Esophagus mucosa (tissue), 1 donor: ENCODE measurements around the gene FAM83G. TPM values are rescaled to one million over a fixed set of nuclear protein-coding genes. Genes with fewer than 3 reads are reported as not detected.

Experiments used
- ATAC-seq: fragments of 200-7000 bp; cut with Tn5 transposase; one replicate; pipeline ENCODE4 v1.9.1; 2020
- total RNA-seq: library from RNA; stranded (reverse); gene quantifications from one replicate; pipeline ENCODE4 v1.2.4, GENCODE V29; 2023
- donor health status: DM: yes; HTN: yes; CAD: no.

The FAM83G gene
- total RNA-seq, 1 donor from 2014 or later = 47.0 TPM

DNA sequence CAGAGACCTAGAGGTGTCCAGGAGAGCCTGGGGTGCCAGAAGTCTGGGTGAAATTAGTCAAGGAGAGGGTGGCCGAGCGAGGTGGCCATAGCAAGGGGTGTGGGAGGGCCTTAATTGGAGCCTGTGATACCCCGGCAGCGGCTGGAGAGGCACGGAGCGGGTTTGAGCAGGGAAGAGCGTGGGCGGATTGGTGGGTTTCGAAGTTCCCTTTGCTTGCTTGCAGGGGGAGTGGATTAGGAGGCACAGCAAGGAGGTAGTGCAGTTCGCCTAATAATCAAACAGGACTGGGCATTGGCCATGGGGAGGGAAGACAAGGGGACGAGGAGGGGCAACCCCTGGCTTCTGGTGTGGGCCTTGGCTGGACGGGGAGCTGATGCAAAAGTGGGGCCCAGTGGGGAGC lies 5.4 kb upstream of the FAM83G start:
- ATAC-seq = no peak

DNA sequence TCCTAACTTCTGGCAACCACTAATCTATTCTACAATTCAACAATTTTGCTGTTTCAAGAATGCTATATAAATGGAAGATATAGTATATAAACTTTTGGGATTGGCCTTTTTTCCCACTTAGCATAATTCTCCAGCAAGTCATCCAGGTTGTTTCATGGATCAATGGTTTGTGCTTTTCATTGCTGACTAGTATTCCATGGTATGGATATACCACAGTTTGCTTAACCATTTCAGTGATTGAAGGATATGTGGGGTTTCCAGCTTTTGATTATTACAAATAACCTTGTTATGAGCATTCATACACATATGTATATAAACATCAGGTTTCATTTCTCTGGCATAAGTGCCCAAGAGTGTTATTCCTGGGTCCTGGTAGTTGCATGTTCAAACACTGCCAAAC lies 2.1 kb upstream of the FAM83G start:
- no peak for ATAC-seq

DNA sequence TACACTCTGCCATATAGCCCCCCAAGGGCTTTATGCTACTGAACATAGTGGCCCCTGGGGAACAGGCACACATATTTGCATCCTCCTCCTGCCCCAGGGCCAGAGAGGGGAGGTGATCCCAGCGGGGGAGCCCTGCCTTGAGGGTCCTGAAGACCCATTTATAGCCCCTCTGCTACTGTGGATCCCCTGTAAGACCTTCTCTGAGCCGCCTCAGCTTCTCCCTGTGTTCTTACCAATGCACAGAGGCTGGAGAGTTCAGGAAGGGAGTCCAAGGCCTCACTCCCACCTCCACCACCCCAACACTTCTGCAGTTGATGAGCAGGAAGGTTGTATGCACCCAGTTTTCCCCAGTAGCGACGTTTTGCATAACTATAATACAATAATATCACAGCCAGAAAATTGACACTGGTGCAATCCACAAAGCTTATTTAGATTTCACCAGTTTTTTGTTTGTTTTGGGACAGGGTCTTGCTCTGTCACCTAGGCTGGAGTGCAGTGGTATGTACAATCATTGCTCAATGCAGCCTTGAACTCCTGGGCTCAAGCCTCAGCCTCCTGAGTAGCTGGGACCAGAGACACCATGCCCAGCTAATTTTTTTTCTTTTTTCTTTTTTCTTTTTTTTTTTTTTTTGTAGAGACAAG lies 1.3 kb upstream of the FAM83G start:
- no peak for ATAC-seq

GRCh38 chr17:19005137-19005773 lies 691 bp upstream of the FAM83G start:
- ATAC-seq = no peak

DNA sequence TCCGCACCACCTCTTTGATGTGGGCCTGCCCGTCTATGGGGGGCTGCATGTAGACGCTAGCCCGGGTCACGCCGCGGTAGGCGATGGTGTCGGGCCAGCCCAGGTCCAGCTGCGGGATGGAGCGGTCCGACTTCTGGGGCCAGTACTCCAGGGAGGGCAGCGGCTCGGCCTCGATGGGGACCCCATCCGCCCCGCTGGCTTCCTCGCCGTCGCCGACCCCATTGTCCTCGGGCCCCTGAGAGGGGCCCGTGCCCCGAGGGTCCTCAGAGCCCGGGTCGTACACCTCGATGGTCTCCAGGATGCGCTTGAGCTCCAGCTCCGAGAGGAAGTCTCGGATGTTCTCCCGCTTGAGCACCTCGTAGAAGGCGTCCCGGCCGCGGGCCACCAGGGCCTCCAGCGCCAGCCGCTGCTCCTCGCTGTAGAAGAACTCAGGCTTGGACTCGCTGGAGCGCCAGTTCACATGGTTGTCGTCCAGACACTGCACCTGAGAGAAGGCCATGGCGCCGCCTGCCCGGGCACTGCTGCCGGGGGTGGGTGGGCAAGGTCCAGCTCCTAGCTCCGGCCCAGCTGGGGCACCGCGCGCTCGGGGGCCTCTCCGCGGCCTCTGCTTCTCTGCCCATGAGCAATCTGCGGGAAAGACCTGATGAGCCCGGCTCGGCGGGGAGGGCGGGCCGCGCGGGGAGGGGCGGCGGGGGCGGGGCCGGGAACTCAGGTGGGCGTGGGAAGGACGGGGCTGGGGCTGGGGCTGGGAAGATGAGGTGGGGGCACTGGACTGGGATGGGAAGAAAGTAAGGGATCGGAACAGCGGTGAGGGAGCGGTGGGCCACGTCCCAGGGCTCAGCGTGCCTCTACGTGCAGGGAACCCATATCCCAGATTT lies 782 bp downstream of the FAM83G start:
- ATAC-seq = peak; percentile 19

DNA sequence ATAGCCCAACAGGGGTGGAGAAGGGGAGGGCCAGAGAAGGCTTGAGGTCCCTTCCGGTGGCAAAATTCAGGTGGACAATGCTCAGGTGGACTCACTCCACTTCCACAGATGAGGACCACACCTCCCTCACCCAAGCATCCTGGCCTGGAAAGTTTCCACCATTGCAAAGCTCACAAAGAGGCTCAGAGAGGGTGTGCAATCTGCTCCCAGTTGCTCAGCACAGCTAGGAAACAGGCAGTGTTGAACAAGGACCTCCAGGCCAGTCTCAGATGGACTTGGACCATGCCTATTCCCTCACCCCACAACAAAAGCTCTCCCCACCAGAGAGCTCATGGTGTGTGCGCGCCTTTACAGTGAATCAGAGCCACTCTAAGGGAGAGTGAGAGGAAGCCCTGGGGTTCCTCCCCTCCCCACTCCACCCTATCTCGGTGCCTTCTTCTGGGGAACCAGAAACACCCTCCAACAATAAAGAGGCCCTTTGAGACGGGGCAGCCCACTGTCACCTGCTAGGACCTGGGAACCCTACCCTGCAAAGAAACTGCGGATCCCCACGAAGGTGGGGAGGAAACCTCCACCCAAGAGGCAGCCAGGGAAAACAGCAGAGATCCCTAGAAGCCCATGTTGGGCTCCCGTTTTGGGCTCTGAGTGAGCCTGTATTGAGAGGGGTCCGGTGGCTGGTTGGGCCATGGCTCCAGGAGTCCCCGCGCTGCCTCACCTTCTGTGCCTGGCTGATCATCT lies 1.6 kb downstream of the FAM83G start:
- ATAC-seq = peak; percentile 22

DNA sequence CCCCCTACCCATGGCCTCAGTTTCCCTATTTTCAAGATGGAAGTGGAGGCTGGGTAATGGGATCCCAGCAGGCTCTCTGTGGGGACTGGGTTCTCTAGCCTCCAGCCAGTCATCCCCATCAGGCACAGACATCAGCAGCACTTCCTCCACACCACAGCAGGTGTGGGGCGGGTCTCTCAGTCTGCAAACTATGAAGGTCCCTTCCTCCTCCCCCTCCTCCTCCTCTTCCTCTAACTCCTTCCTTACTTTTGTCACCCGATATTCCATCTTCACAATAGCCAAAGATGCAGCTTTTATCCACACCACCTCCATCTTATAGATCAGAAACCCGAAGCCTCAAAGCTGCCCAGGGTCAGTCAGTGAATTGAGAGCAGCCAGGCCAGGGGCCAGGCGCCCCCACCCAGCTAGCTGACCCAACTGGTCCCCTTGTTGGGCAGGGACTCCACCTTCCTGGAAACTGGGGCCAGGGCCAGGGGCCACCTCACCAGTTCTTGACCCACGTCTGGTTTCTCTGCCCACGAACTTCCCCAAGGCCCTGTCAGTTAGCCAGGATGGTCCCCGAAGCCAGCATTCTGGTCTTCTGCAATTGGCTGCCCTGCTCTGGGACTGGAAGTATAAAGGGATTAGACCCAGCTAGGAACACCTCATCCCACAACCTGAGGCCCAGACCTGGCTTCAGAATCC lies 2.5 kb downstream of the FAM83G start:
- no peak for ATAC-seq

DNA sequence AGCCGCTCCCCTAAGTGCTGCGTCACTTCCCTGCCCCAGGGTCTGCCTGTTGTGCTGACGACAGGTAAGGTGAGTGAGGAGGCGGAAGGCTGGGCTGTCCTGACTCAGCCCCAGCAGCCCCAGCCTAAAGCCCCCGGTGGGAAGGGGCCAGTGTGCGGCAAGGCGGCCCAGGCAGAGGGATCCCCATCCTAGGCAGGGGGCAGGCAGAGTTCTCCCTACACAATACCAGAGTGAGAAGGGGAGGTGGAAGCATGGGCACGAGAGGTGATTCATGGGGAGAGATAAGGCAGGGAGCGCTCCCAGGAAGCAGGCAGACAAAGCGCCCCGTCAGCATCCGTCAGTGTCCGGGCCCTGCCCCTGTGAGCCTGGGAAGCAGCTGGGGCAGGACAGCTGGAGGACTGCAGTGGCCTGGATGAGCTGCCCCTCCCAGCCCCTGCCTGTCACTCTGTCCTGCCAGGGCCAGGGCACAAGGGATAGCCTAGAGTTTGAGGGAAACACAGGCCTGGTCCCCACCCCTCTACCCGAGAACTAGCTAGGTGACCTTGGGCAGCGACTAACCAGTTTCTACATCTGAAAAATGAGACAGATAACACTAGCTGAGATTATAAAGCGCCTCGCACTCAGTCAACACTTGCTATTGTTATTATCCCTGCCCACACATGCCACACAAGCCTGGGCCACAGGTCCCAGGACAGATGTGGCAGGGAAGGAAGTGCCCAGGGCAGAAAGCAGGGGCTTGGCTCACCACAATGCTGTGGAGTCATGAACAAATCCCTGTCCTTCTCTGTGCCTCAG lies 3.8 kb downstream of the FAM83G start:
- peak; percentile 59 for ATAC-seq

GRCh38 chr17:18999911-19000310 lies 4.7 kb downstream of the FAM83G start:
- ATAC-seq = peak; percentile 22

- peak; percentile 5 for ATAC-seq
These were observed 5.2 kb downstream of the FAM83G start for GRCh38 chr17:18999394-18999793.

DNA sequence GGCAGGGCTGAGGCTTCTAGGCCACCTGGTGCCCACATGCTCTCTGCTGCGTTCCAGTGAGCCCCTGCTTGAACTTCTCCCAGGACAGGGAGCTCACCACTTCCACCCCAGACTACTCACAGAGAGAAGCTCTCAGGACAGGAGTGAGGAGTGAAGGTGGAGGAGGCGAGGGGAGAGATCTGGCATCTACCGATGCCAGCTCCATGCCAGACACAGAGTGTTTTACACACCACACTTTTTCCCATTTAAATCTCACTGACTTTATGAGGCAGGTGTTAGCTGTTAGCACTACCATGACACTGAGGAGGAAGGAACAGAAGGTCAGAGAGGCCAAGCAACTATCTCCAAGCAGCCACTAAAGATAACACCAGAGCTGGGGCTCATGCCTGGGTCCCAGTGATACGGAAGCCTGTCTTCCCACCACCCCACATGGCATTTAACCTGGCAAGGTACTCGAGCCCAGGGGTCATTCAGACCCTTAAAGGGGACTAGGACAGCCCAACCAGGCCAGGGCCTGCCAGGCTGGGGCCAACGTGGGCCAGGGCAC lies 6.8 kb downstream of the FAM83G start:
- no peak for ATAC-seq

- ATAC-seq = no peak
These were observed 8.1 kb downstream of the FAM83G start for GRCh38 chr17:18996458-18996857.

DNA sequence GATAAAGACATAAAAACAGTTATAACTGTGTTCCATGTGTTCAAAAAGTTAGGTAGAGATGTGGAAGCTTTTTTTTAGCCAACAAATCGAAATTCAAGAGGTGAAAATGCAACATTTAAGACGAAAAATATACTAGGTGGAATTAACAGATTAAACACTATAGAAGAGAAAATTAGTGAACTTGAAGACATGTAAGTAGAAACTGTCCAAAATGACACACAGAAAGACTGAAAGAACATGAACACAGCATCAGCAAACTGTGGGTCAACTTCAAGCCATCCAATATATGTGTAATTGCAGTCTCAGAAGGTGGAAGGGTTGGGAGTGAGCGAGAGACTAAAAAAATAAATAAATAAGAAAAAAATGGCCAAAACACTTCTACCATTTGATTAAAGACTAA lies 9.3 kb downstream of the FAM83G start:
- ATAC-seq = no peak

GRCh38 chr17:18994631-18995030 lies 9.9 kb downstream of the FAM83G start:
- ATAC-seq = no peak

GRCh38 chr17:18993905-18994526 lies 10.5 kb downstream of the FAM83G start:
- ATAC-seq = no peak

- ATAC-seq = peak; percentile 52
These were observed 12.0 kb downstream of the FAM83G start for GRCh38 chr17:18992454-18993130.

DNA sequence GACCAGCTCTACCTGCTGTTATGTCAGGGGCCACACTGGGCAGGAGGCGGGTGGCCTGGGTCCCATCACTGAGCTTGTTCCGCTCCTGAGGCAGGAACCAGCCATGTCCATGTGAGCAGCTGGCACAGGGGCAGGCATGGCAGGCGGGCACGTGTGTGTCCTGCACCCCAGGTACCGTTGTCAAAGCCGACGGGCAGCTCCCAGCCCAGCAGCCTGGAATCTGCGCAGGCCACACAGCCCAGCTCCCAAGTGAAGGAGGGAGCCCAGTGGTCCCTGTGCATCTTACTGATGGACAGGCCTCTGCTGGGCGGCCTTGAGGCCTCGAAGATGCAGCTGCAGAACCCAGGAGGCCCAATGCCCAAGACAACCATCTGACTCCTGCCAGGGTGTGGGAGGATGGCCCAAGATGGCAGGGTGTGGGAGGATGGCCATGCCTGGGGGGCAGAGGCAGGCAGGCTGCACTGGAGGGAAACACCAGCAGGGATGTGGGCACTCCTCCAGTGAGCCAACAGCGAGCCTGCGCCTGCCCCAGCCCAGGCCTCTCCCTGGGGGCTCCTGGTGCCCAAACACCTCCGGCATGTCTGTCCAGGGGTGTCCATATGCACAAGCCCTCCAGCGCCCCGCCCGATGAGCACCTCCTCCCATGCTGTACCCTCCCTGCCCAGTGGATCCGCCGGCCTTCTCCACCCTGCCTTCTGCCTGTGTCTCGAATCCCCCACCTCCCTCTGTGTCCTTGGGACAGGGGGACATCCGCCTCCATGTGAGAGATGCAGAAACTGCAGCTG lies 12.8 kb downstream of the FAM83G start:
- peak; percentile 1 for ATAC-seq

DNA sequence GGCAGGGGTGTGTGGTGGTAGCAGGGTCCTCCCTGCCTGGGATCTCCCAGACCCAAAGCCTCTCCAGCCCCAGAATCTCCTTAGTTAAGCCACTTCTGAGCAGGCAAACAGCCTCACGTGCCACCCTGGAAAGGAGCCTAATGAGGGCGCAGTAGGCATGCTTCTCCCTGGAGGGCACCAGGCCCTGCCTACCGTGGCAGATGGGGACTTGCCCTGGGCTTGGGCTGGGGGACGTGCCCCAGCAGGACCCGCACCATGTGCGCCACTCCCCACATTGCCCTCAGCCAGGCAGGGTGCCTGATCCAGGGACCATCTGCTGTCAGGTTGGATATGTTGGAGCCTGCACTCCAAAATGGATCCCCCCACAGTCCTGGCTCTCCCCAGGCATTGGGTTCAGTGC lies 14.2 kb downstream of the FAM83G start:
- peak; percentile 44 for ATAC-seq

DNA sequence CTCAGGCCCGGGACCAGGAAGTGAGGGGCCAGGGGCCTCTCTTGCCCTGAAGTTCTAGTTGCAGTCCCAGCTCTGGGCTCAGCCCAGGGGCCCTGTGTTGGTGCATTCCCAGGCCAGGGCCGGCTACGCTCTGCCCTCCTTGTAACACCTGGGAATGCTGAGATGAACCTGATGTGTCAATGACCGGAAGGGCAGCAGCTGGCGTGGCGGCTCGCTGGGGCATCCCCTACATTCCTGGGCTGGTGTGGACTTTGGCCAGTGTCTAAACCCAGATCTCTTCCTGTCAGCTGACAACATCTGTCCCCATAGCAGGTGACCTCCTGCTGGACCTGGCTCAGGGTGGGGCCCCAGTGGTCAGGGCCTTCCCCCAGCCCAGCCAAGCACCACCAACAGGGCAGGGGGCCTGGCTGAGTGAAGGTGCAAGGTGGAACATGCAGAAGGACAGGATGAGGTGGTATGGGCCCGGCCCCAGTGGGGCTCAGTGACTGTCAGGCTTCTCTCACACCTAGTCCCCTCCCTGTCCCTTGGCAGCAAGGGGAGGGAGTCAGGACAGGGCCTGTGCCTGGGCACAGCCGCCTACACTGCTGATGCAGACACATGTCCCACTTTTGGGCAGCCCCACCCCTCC lies 15.9 kb downstream of the FAM83G start:
- ATAC-seq = no peak
